Measurements from ENCODE around the gene SNX25.

SNX25 gene

DNA sequence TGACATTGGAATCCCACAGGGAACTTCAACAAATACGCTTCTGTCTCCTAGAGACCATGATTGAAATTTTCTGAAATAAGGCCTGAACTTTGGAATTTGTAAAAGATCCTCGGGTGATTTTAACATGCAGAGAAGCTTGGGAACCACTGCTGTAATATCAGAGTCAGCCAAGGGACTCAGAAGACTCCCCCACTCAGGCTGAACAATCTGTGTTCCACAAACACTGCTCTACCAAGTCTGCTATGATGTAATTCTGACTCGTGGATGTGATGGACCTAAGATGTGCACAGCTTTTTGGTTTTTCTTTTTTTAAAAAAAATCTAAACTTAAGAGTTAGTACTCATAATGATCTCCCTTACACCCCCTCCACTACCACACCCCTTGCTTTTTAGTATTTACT is 160.3 kb downstream of the SNX25 start:
- TF ChIP-seq, protein P1, sequence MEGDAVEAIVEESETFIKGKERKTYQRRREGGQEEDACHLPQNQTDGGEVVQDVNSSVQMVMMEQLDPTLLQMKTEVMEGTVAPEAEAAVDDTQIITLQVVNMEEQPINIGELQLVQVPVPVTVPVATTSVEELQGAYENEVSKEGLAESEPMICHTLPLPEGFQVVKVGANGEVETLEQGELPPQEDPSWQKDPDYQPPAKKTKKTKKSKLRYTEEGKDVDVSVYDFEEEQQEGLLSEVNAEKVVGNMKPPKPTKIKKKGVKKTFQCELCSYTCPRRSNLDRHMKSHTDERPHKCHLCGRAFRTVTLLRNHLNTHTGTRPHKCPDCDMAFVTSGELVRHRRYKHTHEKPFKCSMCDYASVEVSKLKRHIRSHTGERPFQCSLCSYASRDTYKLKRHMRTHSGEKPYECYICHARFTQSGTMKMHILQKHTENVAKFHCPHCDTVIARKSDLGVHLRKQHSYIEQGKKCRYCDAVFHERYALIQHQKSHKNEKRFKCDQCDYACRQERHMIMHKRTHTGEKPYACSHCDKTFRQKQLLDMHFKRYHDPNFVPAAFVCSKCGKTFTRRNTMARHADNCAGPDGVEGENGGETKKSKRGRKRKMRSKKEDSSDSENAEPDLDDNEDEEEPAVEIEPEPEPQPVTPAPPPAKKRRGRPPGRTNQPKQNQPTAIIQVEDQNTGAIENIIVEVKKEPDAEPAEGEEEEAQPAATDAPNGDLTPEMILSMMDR (IDR thresholded peaks at IDR 0.05; ENCODE audit: low read depth, low read length, poor library complexity, severe bottlenecking), result no peak
- TF ChIP-seq EZH2phosphoT487 (IDR thresholded peaks at IDR 0.05; ENCODE audit: borderline replicate concordance, low read length), result no peak
- peaks cover 27% of the 10 kb centered on the region for H3K36me3 ChIP-seq (ENCODE audit: control insufficient read depth, low read length)
- no peaks in the 10 kb centered on the region for H3K4me1 ChIP-seq (ENCODE audit: control insufficient read depth, low read length)
- no peaks in the 10 kb centered on the region for H3F3A ChIP-seq (ENCODE audit: control insufficient read depth, insufficient read depth)
- H4K20me1 ChIP-seq (ENCODE audit: control insufficient read depth, insufficient read depth, low read depth, low read length), result no peaks in the 10 kb centered on the region
- no peak overlapping the region for H3K4me2 ChIP-seq (ENCODE audit: low read length)
- no peaks in the 10 kb centered on the region for H3K27me3 ChIP-seq (ENCODE audit: control insufficient read depth, low read length)
- no peaks in the 10 kb centered on the region for H3K9me2 ChIP-seq (replicated peaks; ENCODE audit: control insufficient read depth, low read length)
- H3K4me3 ChIP-seq (ENCODE audit: low read length), result no peak overlapping the region
- H3K9me3 ChIP-seq (ENCODE audit: control insufficient read depth, insufficient read depth, low read length), result no peaks in the 10 kb centered on the region
- H3K79me2 ChIP-seq (ENCODE audit: control insufficient read depth, low read length), result no peaks in the 10 kb centered on the region
- no peak overlapping the region for H3K27ac ChIP-seq (ENCODE audit: low read depth, low read length)

DNA sequence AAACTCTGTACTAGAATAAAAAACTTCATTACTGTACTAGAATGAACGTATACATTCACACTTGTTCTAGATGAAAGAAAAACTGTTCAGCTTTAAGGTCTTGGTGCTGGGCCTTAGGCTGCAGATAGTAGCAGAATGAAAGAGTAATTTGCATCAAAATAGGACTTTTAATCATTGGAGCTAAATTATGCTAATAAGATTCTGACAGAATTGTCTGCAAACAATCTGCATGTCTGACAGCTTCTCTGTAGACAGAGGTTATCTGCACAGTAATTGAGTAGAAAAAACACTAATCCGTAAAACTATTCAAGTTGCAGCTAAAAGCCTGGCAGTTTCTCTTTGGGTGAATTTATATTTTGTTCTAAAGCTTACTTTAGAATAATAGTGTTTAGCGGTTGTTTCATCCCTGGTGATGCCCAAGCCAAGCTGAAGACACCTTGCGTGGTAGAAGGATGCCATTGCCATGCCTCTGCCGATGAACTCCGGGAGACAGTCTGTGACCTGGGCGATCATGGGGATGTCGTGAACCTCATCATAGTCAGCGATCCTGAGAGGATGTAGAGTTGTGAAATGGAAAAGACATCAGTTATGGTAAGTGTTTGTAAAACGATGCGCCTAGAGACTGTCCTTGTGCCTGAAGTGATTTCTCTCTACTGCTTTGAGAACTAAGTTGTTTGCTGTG is 161.0 kb downstream of the SNX25 start:
- H4K20me1 ChIP-seq (ENCODE audit: control insufficient read depth, insufficient read depth, low read depth, low read length), result no peaks in the 10 kb centered on the region
- peaks cover 27% of the 10 kb centered on the region for H3K36me3 ChIP-seq (ENCODE audit: control insufficient read depth, low read length)
- H3K4me3 ChIP-seq (ENCODE audit: low read length), result no peak overlapping the region
- H3K79me2 ChIP-seq (ENCODE audit: control insufficient read depth, low read length), result no peaks in the 10 kb centered on the region
- no peaks in the 10 kb centered on the region for H3K9me2 ChIP-seq (replicated peaks; ENCODE audit: control insufficient read depth, low read length)
- no peaks in the 10 kb centered on the region for H3K9me3 ChIP-seq (ENCODE audit: control insufficient read depth, insufficient read depth, low read length)
- TF ChIP-seq, protein P1 (IDR thresholded peaks at IDR 0.05; ENCODE audit: low read depth, low read length, poor library complexity, severe bottlenecking), result no peak
- TF ChIP-seq EZH2phosphoT487 (IDR thresholded peaks at IDR 0.05; ENCODE audit: borderline replicate concordance, low read length), result no peak
- H3K27ac ChIP-seq (ENCODE audit: low read depth, low read length), result no peak overlapping the region
- no peaks in the 10 kb centered on the region for H3K27me3 ChIP-seq (ENCODE audit: control insufficient read depth, low read length)
- no peak overlapping the region for H3K4me2 ChIP-seq (ENCODE audit: low read length)
- no peaks in the 10 kb centered on the region for H3F3A ChIP-seq (ENCODE audit: control insufficient read depth, insufficient read depth)
- H3K4me1 ChIP-seq (ENCODE audit: control insufficient read depth, low read length), result no peaks in the 10 kb centered on the region

DNA sequence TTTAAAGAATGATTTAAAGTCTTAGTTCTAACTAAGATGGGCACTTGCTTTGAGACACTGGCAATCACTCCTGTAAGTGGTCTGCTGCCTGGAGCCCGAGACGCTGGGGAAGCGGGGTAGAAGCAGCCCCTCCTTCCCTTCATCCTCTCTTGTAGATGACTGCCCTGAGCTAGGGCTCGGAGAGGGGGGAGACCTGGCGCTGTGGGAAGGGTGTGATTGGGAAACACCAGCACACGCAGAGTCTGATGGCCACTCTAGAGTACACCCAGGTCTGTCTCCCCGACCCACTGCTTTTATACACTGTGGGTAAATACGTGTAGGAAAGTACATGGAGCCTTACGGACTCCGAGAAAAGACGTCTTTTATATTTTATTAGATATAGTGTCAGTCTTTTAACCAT is 162.3 kb downstream of the SNX25 start:
- H3K4me3 ChIP-seq (ENCODE audit: low read length), result no peak overlapping the region
- H4K20me1 ChIP-seq (ENCODE audit: control insufficient read depth, insufficient read depth, low read depth, low read length), result no peaks in the 10 kb centered on the region
- H3K79me2 ChIP-seq (ENCODE audit: control insufficient read depth, low read length), result no peaks in the 10 kb centered on the region
- no peaks in the 10 kb centered on the region for H3K9me3 ChIP-seq (ENCODE audit: control insufficient read depth, insufficient read depth, low read length)
- peaks cover 27% of the 10 kb centered on the region for H3K36me3 ChIP-seq (ENCODE audit: control insufficient read depth, low read length)
- H3K9me2 ChIP-seq (replicated peaks; ENCODE audit: control insufficient read depth, low read length), result no peaks in the 10 kb centered on the region
- no peak overlapping the region for H3K27ac ChIP-seq (ENCODE audit: low read depth, low read length)
- H3K27me3 ChIP-seq (ENCODE audit: control insufficient read depth, low read length), result no peaks in the 10 kb centered on the region
- no peak overlapping the region for H3K4me2 ChIP-seq (ENCODE audit: low read length)
- TF ChIP-seq, protein P1 (IDR thresholded peaks at IDR 0.05; ENCODE audit: low read depth, low read length, poor library complexity, severe bottlenecking), result no peak
- no peak for TF ChIP-seq EZH2phosphoT487 (IDR thresholded peaks at IDR 0.05; ENCODE audit: borderline replicate concordance, low read length)
- H3F3A ChIP-seq (ENCODE audit: control insufficient read depth, insufficient read depth), result no peaks in the 10 kb centered on the region
- no peaks in the 10 kb centered on the region for H3K4me1 ChIP-seq (ENCODE audit: control insufficient read depth, low read length)
